Epithelial cell of proximal tubule (primary cell): Measurements from ENCODE around the gene NEUROG1. TPM values are rescaled to one million over a fixed set of nuclear protein-coding genes. Genes with fewer than 3 reads are reported as not detected.
A peak's percentile ranks its signal among the peaks of the same experiment; 100 is the strongest.

Experiments
- DNase-seq: peaks from one replicate; pipeline ENCODE4 v3.0.0-alpha.2; 2011; ENCODE audit warnings: low read depth
- H3K4me3 ChIP-seq: 2 replicates; pipeline ENCODE4 v1.5.1; 2011; ENCODE audit warnings: low read depth, mild to moderate bottlenecking, low read length
- CTCF ChIP-seq: conservative IDR thresholded peaks from 2 replicates; pipeline ENCODE4 v1.5.1; 2012; ENCODE audit warnings: low read depth, mild to moderate bottlenecking, low read length
- total RNA-seq: library from RNA; depleted of rRNA; stranded (reverse); fragments of >200 nt; gene quantifications from 2 replicates; pipeline ENCODE4 v1.2.3, GENCODE V29; 2015

NEUROG1 gene
- total RNA-seq, 1 donor from 2014 or later, result not detected

GRCh38 chr5:135489466-135490244, 46.1 kb downstream of the NEUROG1 start:
- no peak for DNase-seq
- TF ChIP-seq CTCF, result no peak
- H3K4me3 ChIP-seq, result peak overlapping the region; percentile 49

- no peak for TF ChIP-seq CTCF
- DNase-seq, result no peak
These were observed 46.9 kb downstream of the NEUROG1 start for GRCh38 chr5:135488727-135489465.

GRCh38 chr5:135487839-135488514, 47.8 kb downstream of the NEUROG1 start:
- DNase-seq, result no peak
- TF ChIP-seq CTCF, result no peak
- H3K4me3 ChIP-seq, result no peak overlapping the region

More at GRCh38 chr5:135488727-135489465, 46.9 kb downstream of the NEUROG1 start:
- H3K4me3 ChIP-seq, result peak overlapping the region; percentile 49

- no peak for TF ChIP-seq CTCF
- no peak for DNase-seq
These were observed 48.7 kb downstream of the NEUROG1 start for GRCh38 chr5:135487037-135487395.

GRCh38 chr5:135486131-135487036, 49.4 kb downstream of the NEUROG1 start:
- H3K4me3 ChIP-seq, result no peak overlapping the region
- no peak for DNase-seq
- no peak for TF ChIP-seq CTCF

More at GRCh38 chr5:135487037-135487395, 48.7 kb downstream of the NEUROG1 start:
- no peak overlapping the region for H3K4me3 ChIP-seq

- no peak for TF ChIP-seq CTCF
- DNase-seq, result no peak
- no peak overlapping the region for H3K4me3 ChIP-seq
These were observed 51.1 kb downstream of the NEUROG1 start for GRCh38 chr5:135484674-135485086.
